Mesenchymal stem cell (in vitro differentiated cells and primary cell): ENCODE results near the gene GALK1.
"Not testable (repeated sequence)": the region's sequence is repeated elsewhere in the genome, so short reads cannot be mapped to it uniquely, and the experiment has no call there.

Experiments
- DNase-seq: peaks from one replicate; pipeline ENCODE4 v3.0.0-alpha.2; 2013
- H2AFZ ChIP-seq: one replicate; pipeline ENCODE4 v1.6.1; 2013; ENCODE audit warnings: low read depth, mild to moderate bottlenecking, control low read depth, inconsistent platforms, low read length, moderate library complexity
- H2AK5ac ChIP-seq: 2 replicates; pipeline ENCODE4 v1.6.1; 2013; ENCODE audit warnings: low read length, moderate library complexity, mild to moderate bottlenecking, inconsistent platforms; ENCODE audit not compliant: severe bottlenecking
- H2BK120ac ChIP-seq: one replicate; pipeline ENCODE4 v1.6.1; 2013; ENCODE audit warnings: low read depth, mild to moderate bottlenecking, inconsistent platforms, low read length, moderate library complexity
- H2BK12ac ChIP-seq, 2 experiments: one replicate each; pipeline ENCODE4 v1.6.1; 2013; ENCODE audit warnings: inconsistent platforms in 2 of 2, low read length in 2 of 2, mild to moderate bottlenecking in 2 of 2, moderate library complexity in 2 of 2, control low read depth in 1 of 2
- H2BK15ac ChIP-seq: one replicate; pipeline ENCODE4 v1.6.1; 2013; ENCODE audit warnings: mild to moderate bottlenecking, low read depth, inconsistent platforms; ENCODE audit not compliant: poor library complexity, severe bottlenecking
- H2BK5ac ChIP-seq: 2 replicates; pipeline ENCODE4 v1.6.1; 2013; ENCODE audit warnings: low read depth, mild to moderate bottlenecking, low read length, control low read depth, inconsistent platforms; ENCODE audit not compliant: poor library complexity, severe bottlenecking
- H3K14ac ChIP-seq, 2 experiments: one replicate each; pipeline ENCODE4 v1.6.1; 2013; ENCODE audit warnings: inconsistent platforms in 2 of 2, low read length in 2 of 2, control low read depth in 1 of 2, mild to moderate bottlenecking in 1 of 2, moderate library complexity in 1 of 2
- H3K18ac ChIP-seq, 2 experiments: one replicate each; pipeline ENCODE4 v1.6.1; 2013; ENCODE audit warnings: inconsistent platforms in 2 of 2, low read length in 2 of 2, control low read depth in 1 of 2, low read depth in 1 of 2, mild to moderate bottlenecking in 1 of 2
- H3K23ac ChIP-seq, 2 experiments: one replicate each; pipeline ENCODE4 v1.6.1; 2013; ENCODE audit warnings: inconsistent platforms in 2 of 2, low read length in 2 of 2, mild to moderate bottlenecking in 2 of 2, moderate library complexity in 2 of 2, control low read depth in 1 of 2
- H3K27ac ChIP-seq: 2 replicates; pipeline ENCODE4 v1.5.1; 2013; ENCODE audit warnings: mild to moderate bottlenecking, moderate library complexity, low read length, control low read depth, inconsistent platforms; ENCODE audit not compliant: poor library complexity, severe bottlenecking
- H3K27me3 ChIP-seq, 2 experiments: 2 replicates each; pipeline versions ENCODE4 v1.6.1 to v1.7.0; 2013; ENCODE audit warnings: low read length in 2 of 2, mild to moderate bottlenecking in 2 of 2, moderate library complexity in 2 of 2, control low read depth in 1 of 2, inconsistent platforms in 1 of 2; ENCODE audit not compliant: control insufficient read depth in 1 of 2, insufficient read depth in 1 of 2
- H3K36me3 ChIP-seq, 2 experiments: 2 replicates each; pipeline versions ENCODE4 v1.6.1 to v1.7.0; 2013; ENCODE audit warnings: low read length in 2 of 2, control low read depth in 1 of 2, inconsistent platforms in 1 of 2, low read depth in 1 of 2, mild to moderate bottlenecking in 1 of 2; ENCODE audit not compliant: insufficient read depth in 2 of 2, control insufficient read depth in 1 of 2
- H3K4ac ChIP-seq, 2 experiments: one replicate each; pipeline ENCODE4 v1.6.1; 2013; ENCODE audit warnings: inconsistent platforms in 2 of 2, low read length in 2 of 2, mild to moderate bottlenecking in 2 of 2, moderate library complexity in 2 of 2, control low read depth in 1 of 2, low read depth in 1 of 2
- H3K4me1 ChIP-seq: 2 replicates; pipeline ENCODE4 v1.6.1; 2013; ENCODE audit warnings: low read depth, low read length, control low read depth; ENCODE audit not compliant: control insufficient read depth, insufficient read depth
- H3K4me2 ChIP-seq: 2 replicates; pipeline ENCODE4 v1.6.1; 2013; ENCODE audit warnings: low read length, mild to moderate bottlenecking, inconsistent platforms; ENCODE audit not compliant: poor library complexity, severe bottlenecking
- H3K4me3 ChIP-seq, 2 experiments: 2 replicates each; pipeline versions ENCODE4 v1.5.1 to v1.7.0; 2013; ENCODE audit warnings: low read length in 2 of 2, mild to moderate bottlenecking in 2 of 2, control low read depth in 1 of 2, low read depth in 1 of 2; ENCODE audit not compliant: insufficient read depth in 1 of 2
- H3K79me1 ChIP-seq: replicated peaks from 2 replicates; pipeline ENCODE4 v1.6.1; 2013; ENCODE audit warnings: mild to moderate bottlenecking, control low read depth, low read length, inconsistent platforms; ENCODE audit not compliant: poor library complexity, severe bottlenecking
- H3K9ac ChIP-seq: 2 replicates; pipeline ENCODE4 v1.7.0; 2013; ENCODE audit warnings: mild to moderate bottlenecking, low read length, moderate library complexity
- H3K9me3 ChIP-seq: 2 replicates; pipeline ENCODE4 v1.7.0; 2013; ENCODE audit warnings: mild to moderate bottlenecking, low read length; ENCODE audit not compliant: control insufficient read depth
- H4K8ac ChIP-seq: one replicate; pipeline ENCODE4 v1.6.1; 2013; ENCODE audit warnings: inconsistent platforms, mild to moderate bottlenecking, low read length, moderate library complexity
- H4K91ac ChIP-seq: one replicate; pipeline ENCODE4 v1.6.1; 2013; ENCODE audit warnings: mild to moderate bottlenecking, low read length, inconsistent platforms
- WGBS: methylation state at CpG from one replicate; pipeline ENCODE4 v1.1.7; 2013; ENCODE audit warnings: mixed read lengths; 5-methylcytosine and 5-hydroxymethylcytosine counted together

Gene GALK1

DNA sequence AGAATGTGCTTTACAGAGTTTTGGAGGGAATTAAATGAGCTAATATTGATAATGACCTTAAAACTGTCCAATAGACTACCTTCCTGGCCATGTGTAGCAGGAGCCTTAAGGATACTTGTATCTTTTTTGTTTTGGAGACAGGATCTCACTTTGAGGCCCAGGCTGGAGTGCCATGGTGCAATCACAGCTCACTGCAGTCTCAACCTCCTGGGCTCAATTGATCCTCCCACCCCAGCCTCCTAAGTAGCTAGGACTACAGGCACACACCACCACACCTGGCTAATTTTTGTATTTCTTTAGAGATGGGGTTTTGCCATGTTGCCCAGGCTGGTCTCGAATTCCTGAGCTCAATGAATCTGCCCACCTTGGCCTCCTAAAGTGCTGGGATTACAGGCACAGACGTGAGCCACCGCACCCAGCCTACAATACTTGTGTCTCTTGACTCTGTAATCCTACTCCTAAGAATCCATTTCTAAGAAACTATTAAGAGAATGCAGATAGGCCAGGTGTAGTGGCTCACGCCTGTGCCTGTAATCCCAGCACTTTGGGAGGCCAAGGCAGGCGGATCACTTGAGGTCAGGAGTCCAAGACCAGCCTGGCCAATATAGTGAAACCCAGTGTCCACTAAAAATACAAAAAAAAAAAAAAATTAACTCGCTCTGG lies 4.9 kb downstream of the GALK1 start:
- not testable (repeated sequence) for H3K79me1 ChIP-seq, H3K18ac ChIP-seq, H2AK5ac ChIP-seq, H4K8ac ChIP-seq, H3K23ac ChIP-seq, H3K14ac ChIP-seq, H3K4me3 ChIP-seq, H3K4me2 ChIP-seq, H2BK12ac ChIP-seq, H3K27ac ChIP-seq, H4K91ac ChIP-seq, H2BK120ac ChIP-seq, H3K9me3 ChIP-seq, DNase-seq, H3K4ac ChIP-seq, H2AFZ ChIP-seq, H2BK5ac ChIP-seq, H3K9ac ChIP-seq, H2BK15ac ChIP-seq, H3K27me3 ChIP-seq
- Histone ChIP-seq H3K36me3 (peaks cover 17 to 59% of the 10 kb centered on the region in 2 experiments), H3K4me1 (peaks cover 31% of the 10 kb centered on the region)
- 97% methylated on average over 5 of the region's 6 CpGs for WGBS

DNA sequence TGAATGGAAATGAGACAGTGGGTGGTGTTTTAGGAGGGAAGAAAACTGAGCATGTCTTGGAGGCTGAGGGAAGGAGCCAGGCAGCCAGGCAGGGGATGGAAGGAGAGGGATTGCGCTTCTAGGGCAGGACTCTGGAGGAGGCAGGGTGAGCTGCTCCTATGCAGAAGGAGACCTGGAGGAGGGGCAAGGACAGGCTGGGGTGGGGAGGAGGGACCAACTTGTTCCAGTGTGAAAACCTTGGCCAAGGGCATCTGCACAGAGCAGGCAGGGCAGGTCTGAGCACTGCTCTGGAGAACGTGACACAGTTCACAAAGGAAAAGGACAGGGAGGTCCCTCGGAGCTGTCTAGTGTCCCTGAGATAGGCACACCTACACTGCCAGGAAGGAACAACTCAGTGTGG lies 5.5 kb downstream of the GALK1 start:
- no peak overlapping the region for H3K4me3 ChIP-seq
- no peak overlapping the region for H2BK15ac ChIP-seq
- peaks cover 17 to 65% of the 10 kb centered on the region in 2 experiments for H3K36me3 ChIP-seq
- no peak overlapping the region for H3K23ac ChIP-seq
- no peaks in the 10 kb centered on the region for H3K27me3 ChIP-seq
- no peak for DNase-seq
- no peak overlapping the region for H2AK5ac ChIP-seq
- H2BK5ac ChIP-seq = no peak overlapping the region
- no peak overlapping the region for H2AFZ ChIP-seq
- H3K4me1 ChIP-seq = peaks cover 32% of the 10 kb centered on the region
- no peak overlapping the region for H3K4ac ChIP-seq
- 82% methylated on average over 3 of the region's 3 CpGs for WGBS
- H4K91ac ChIP-seq = no peak overlapping the region
- no peak overlapping the region for H3K18ac ChIP-seq
- no peak overlapping the region for H2BK12ac ChIP-seq
- H3K9me3 ChIP-seq = no peaks in the 10 kb centered on the region
- H3K27ac ChIP-seq = no peak overlapping the region
- no peak overlapping the region for H2BK120ac ChIP-seq
- H3K14ac ChIP-seq = no peak overlapping the region
- no peak overlapping the region for H4K8ac ChIP-seq
- H3K4me2 ChIP-seq = no peak overlapping the region
- no peak overlapping the region for H3K9ac ChIP-seq
- H3K79me1 ChIP-seq = peaks cover 8% of the 10 kb centered on the region

DNA sequence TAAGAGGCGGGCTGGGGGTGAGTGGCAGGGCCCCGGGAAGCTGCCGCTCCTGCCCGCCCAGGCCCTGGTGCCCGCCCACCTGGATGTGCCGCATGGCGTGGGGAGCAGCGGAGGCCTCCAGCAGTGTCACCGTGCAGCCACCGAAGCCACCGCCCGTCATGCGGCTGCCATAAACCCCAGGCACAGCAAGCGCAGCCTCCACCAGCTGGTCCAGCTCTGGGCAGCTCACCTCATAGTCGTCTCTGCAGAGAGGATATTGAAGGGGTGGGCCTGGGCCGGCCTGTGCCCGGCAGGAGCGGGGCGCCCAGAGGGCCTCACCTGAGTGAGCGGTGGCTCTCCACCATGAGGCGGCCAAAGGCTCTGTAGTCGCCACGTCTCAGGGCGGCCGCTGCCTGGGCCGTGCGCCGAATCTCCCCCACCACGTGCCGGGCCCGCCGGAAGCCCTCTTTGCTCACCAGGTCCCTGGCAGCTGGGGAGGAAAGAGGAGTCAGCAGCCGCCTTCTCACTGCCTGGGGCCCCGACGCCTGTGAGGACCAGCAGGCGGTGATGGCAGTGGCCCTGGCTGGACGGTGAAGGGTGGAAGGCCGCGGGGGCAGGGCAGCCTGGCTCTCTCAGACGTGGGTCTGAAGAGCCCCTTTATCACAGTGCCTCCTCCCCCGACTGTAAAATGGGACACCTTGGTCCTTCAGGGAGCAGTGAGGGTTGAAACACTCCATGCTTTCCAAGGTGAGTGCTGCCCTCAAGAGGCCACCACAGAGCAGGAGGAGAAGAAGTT lies 6.7 kb downstream of the GALK1 start:
- peaks cover 30% of the 10 kb centered on the region for H3K4me1 ChIP-seq
- no peak overlapping the region for H3K4me2 ChIP-seq
- no peak for DNase-seq
- no peak overlapping the region for H2BK5ac ChIP-seq
- H3K79me1 ChIP-seq = peaks cover 9% of the 10 kb centered on the region
- no peak overlapping the region for H3K4ac ChIP-seq
- H3K4me3 ChIP-seq = no peak overlapping the region
- H2BK15ac ChIP-seq = no peak overlapping the region
- 91% methylated on average over 38 of the region's 41 CpGs for WGBS
- H3K36me3 ChIP-seq = peaks cover 15 to 73% of the 10 kb centered on the region in 2 experiments
- H3K9ac ChIP-seq = no peak overlapping the region
- no peak overlapping the region for H2BK120ac ChIP-seq
- H2AFZ ChIP-seq = no peak overlapping the region
- H2AK5ac ChIP-seq = no peak overlapping the region
- no peak overlapping the region for H4K91ac ChIP-seq
- no peak overlapping the region for H3K27ac ChIP-seq
- no peak overlapping the region for H2BK12ac ChIP-seq
- H3K18ac ChIP-seq = no peak overlapping the region
- H3K23ac ChIP-seq = no peak overlapping the region
- H3K9me3 ChIP-seq = no peaks in the 10 kb centered on the region
- no peak overlapping the region for H3K14ac ChIP-seq
- H3K27me3 ChIP-seq = peaks cover 0 to 3% of the 10 kb centered on the region in 2 experiments
- H4K8ac ChIP-seq = no peak overlapping the region

DNA sequence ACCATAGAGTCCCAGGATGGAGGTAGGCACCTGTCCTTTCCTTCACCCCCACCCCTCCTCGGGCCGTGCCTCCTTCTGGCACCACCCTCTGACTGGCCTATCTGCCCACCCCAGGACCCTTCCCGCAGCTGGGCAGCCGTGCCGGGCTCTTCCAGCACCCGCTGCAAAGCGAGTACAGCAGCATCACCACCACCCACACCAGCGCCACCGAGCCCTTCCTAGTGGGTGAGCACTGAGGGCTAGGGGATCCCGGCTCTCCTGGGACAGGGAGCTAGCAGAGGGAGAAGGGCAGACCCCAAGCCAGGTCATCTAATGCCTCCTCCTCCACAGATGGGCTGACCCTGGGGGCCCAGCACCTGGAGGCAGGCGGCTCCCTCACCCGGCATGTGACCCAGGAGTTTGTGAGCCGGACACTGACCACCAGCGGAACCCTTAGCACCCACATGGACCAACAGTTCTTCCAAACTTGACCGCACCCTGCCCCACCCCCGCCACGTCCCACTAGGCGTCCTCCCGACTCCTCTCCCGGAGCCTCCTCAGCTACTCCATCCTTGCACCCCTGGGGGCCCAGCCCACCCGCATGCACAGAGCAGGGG lies 7.8 kb downstream of the GALK1 start:
- Histone ChIP-seq H3K4me3 (no peak overlapping the region), H3K27ac (no peak overlapping the region), H3K4ac (no peak overlapping the region), H3K4me2 (no peak overlapping the region), H3K4me1 (peaks cover 27% of the 10 kb centered on the region), H4K8ac (no peak overlapping the region), H3K36me3 (peaks cover 6 to 74% of the 10 kb centered on the region in 2 experiments), H2BK120ac (no peak overlapping the region), H2AK5ac (no peak overlapping the region), H3K23ac (no peak overlapping the region), H3K27me3 (peaks cover 0 to 10% of the 10 kb centered on the region in 2 experiments), H2BK12ac (no peak overlapping the region), H3K9me3 (no peaks in the 10 kb centered on the region), H3K14ac (no peak overlapping the region), H3K79me1 (peaks cover 4% of the 10 kb centered on the region), H3K18ac (no peak overlapping the region), H2BK15ac (no peak overlapping the region), H3K9ac (no peak overlapping the region), H2AFZ (no peak overlapping the region), H4K91ac (no peak overlapping the region), H2BK5ac (no peak overlapping the region)
- WGBS = 94% methylated on average over 20 of the region's 21 CpGs
- DNase-seq = no peak
